HepG2 (cell line): ENCODE measurements around the gene SLC8A2. TPM values are rescaled to one million over a fixed set of nuclear protein-coding genes. Genes with fewer than 3 reads are reported as not detected.

Source experiments
- ATAC-seq: fragments of 200-7000 bp; cut with Tn5 transposase; 3 replicates; pipeline ENCODE4 v1.9.1; 2020; ENCODE audit warnings: mild to moderate bottlenecking, moderate library complexity
- BruUV-seq: library from RNA; stranded (reverse); fragments of 400-500 nt; replicated peaks from 2 replicates; lab custom pipeline; 2021; lab: Mats Ljungman, UMichigan
- CTCF ChIA-PET: fragments of 300-600 bp; formaldehyde crosslinking; extraction: SDS; loops from one replicate; lab custom pipeline; 2021; ENCODE audit warnings: low total read pairs, inconsistent platforms, low intra/inter-chr PET ratio; lab: Yijun Ruan, JAX
- POLR2A ChIA-PET: fragments of 350-600 bp; sonication (Branson Sonifier 250); formaldehyde crosslinking; loops from one replicate; lab custom pipeline; 2020; ENCODE audit warnings: antibody characterized with exemption, inconsistent platforms; lab: Yijun Ruan, JAX
- DNase-seq: peaks from one replicate; pipeline ENCODE4 v3.0.0-alpha.2; 2015; ENCODE audit warnings: low spot score
- FAIRE-seq: peaks from 3 replicates; lab custom pipeline; 2011; peaks lifted over from hg19 to GRCh38; lab: Jason Lieb, UNC
- H2AFZ ChIP-seq: one replicate; pipeline ENCODE4 v1.6.1; 2011; ENCODE audit warnings: low read length, inconsistent platforms
- H3K27ac ChIP-seq: fragments of 300-600 bp; 3 replicates; pipeline ENCODE4 v1.8.0; 2011; ENCODE audit warnings: mixed run types, mild to moderate bottlenecking, mixed read lengths, low read length, inconsistent platforms; ENCODE audit not compliant: insufficient read depth; ENCODE audit errors: extremely low read length
- H3K27me3 ChIP-seq, 2 experiments: fragments of 200-600 bp in 1 of 2; 2 replicates in 1 of 2; 3 replicates in 1 of 2; pipeline versions ENCODE4 v1.6.0 to v1.8.0; 2011; ENCODE audit warnings: low read length in 2 of 2, mild to moderate bottlenecking in 2 of 2, moderate library complexity in 2 of 2, inconsistent platforms in 1 of 2; ENCODE audit not compliant: insufficient read depth in 2 of 2, control insufficient read depth in 1 of 2
- H3K36me3 ChIP-seq, 2 experiments: fragments of 200-600 bp in 1 of 2; replicated peaks in 1 of 2; 2 replicates in 1 of 2; 3 replicates in 1 of 2; pipeline versions ENCODE4 v1.5.1 to v1.8.0; 2011; ENCODE audit warnings: low read length in 2 of 2, inconsistent platforms in 1 of 2; ENCODE audit not compliant: insufficient read depth in 2 of 2, control insufficient read depth in 1 of 2
- H3K4me1 ChIP-seq: 2 replicates; pipeline ENCODE4 v1.5.1; 2012; ENCODE audit warnings: low read length, inconsistent platforms; ENCODE audit not compliant: insufficient read depth
- H3K4me2 ChIP-seq: 2 replicates; pipeline ENCODE4 v1.6.0; 2011; ENCODE audit warnings: low read depth, low read length, inconsistent platforms
- H3K4me3 ChIP-seq, 3 experiments: fragments of 200-600 bp in 1 of 3; sonication (generic), shearing (Covaris generic) in 1 of 3; replicated peaks in 1 of 3; 2 replicates each; pipeline ENCODE4 v1.5.1; 2011 to 2016; ENCODE audit warnings: low read length in 3 of 3, inconsistent platforms in 2 of 3, low read depth in 2 of 3, mild to moderate bottlenecking in 2 of 3, control low read depth in 1 of 3, mixed read lengths in 1 of 3; ENCODE audit not compliant: insufficient read depth in 1 of 3
- H3K79me2 ChIP-seq: one replicate; pipeline ENCODE4 v1.6.1; 2011; ENCODE audit warnings: low read length, inconsistent platforms; ENCODE audit not compliant: insufficient read depth
- H3K9ac ChIP-seq: 2 replicates; pipeline ENCODE4 v1.6.0; 2011; ENCODE audit warnings: mild to moderate bottlenecking, low read depth, low read length, inconsistent platforms; ENCODE audit not compliant: insufficient read depth
- H3K9me3 ChIP-seq: 2 replicates; pipeline ENCODE4 v1.5.1; 2012; ENCODE audit warnings: mild to moderate bottlenecking, low read length
- H4K20me1 ChIP-seq: 2 replicates; pipeline ENCODE4 v1.6.0; 2011; ENCODE audit warnings: inconsistent platforms, mild to moderate bottlenecking, low read length, moderate library complexity; ENCODE audit not compliant: insufficient read depth
- AGO2 ChIP-seq: fragments of 200-400 bp; formaldehyde crosslinking; optimal IDR thresholded peaks from 2 replicates; pipeline ENCODE3; 2017; ENCODE audit warnings: mild to moderate bottlenecking, low read depth, low read length, moderate library complexity
- TAF1 ChIP-seq: sonication (generic); formaldehyde crosslinking; IDR thresholded peaks from 2 replicates; pipeline ENCODE4 v1.4.0; 2020; ENCODE audit warnings: missing genetic modification reagents
- THAP11 ChIP-seq: IDR thresholded peaks from 2 replicates; pipeline ENCODE4 v1.6.1; 2016; ENCODE audit warnings: missing biosample characterization, missing genetic modification reagents
- ZNF30 ChIP-seq: sonication (generic); formaldehyde crosslinking; IDR thresholded peaks from 2 replicates; pipeline ENCODE4 v1.5.0; 2020; ENCODE audit warnings: mild to moderate bottlenecking, missing genetic modification reagents
- ZNF7 ChIP-seq: IDR thresholded peaks from 2 replicates; pipeline ENCODE4 v1.6.1; 2016; ENCODE audit warnings: missing biosample characterization, missing genetic modification reagents
- ZSCAN20 ChIP-seq: sonication (generic); formaldehyde crosslinking; IDR thresholded peaks from 2 replicates; pipeline ENCODE4 v1.4.0; 2020; ENCODE audit warnings: missing genetic modification reagents, mild to moderate bottlenecking, borderline replicate concordance
- WGBS: methylation state at CpG from one replicate; pipeline ENCODE4 v1.1.6; 2017; ENCODE audit warnings: low lambda C conversion rate; 5-methylcytosine and 5-hydroxymethylcytosine counted together
- in situ Hi-C: cut with HindIII; loops from 2 replicates; pipeline ENCODE4 v1.10.0; 2017; ENCODE audit warnings: low pct_unique_long_range_greater_than_20kb; ENCODE audit not compliant: extremely low pct_ligation_motif_present
- intact Hi-C: fragments of 100-400 bp; cut with micrococcal nuclease; formaldehyde crosslinking; loops from one replicate; pipeline ENCODE4 v1.10.0; 2022; ENCODE audit not compliant: unreplicated experiment
- polyA plus RNA-seq, 8 experiments: library from polyadenylated mRNA; depleted of rRNA in 3 of 8; stranded (reverse) in 7 of 8; unstranded in 1 of 8; fragments of >200 nt; fragmentation: Illumina TruSeq in 4 of 8; extraction: Trizol in 4 of 8; gene quantifications; 2 replicates each; pipeline versions ENCODE4 v1.2.1 to v1.2.3, GENCODE V29; 2011 to 2016; ENCODE audit warnings: low read depth in 4 of 8, missing spikeins in 1 of 8, mixed read lengths in 1 of 8; ENCODE audit not compliant: insufficient read depth in 1 of 8
- total RNA-seq, 5 experiments: library from RNA; depleted of rRNA; stranded (reverse); fragments of >200 nt; fragmentation: Illumina TruSeq; extraction: Trizol; gene quantifications; 2 replicates each; pipeline ENCODE4 v1.2.3, GENCODE V29; 2016; ENCODE audit warnings: low read depth in 1 of 5
- TF ChIP-seq, protein P1 (sequence below): sonication (generic); formaldehyde crosslinking; IDR thresholded peaks from 2 replicates; pipeline ENCODE4 v1.4.0; 2020; ENCODE audit warnings: low read depth, missing genetic modification reagents
- TF ChIP-seq, protein P2 (sequence below): sonication (generic); formaldehyde crosslinking; IDR thresholded peaks from 2 replicates; pipeline ENCODE4 v1.4.0; 2020; ENCODE audit warnings: missing genetic modification reagents
- TF ChIP-seq, protein P3 (sequence below): sonication (generic); formaldehyde crosslinking; IDR thresholded peaks from 2 replicates; pipeline ENCODE4 v1.4.0; 2020; ENCODE audit warnings: missing genetic modification reagents, borderline replicate concordance
- TF ChIP-seq, protein P4 (sequence below): sonication (generic); formaldehyde crosslinking; conservative IDR thresholded peaks from 2 replicates; pipeline ENCODE4 v1.5.0; 2020; ENCODE audit warnings: missing genetic modification reagents
- TF ChIP-seq, protein P5 (sequence below): sonication (generic); formaldehyde crosslinking; IDR thresholded peaks from 2 replicates; pipeline ENCODE4 v1.8.0; 2022; ENCODE audit warnings: missing genetic modification reagents, low read depth, mild to moderate bottlenecking, borderline replicate concordance
- TF ChIP-seq, protein P6 (sequence below): sonication (generic); formaldehyde crosslinking; IDR thresholded peaks from 2 replicates; pipeline ENCODE4 v1.4.0; 2020; ENCODE audit warnings: missing genetic modification reagents, low read depth, mild to moderate bottlenecking, borderline replicate concordance

Gene SLC8A2
- total and polyA plus RNA-seq, 2 of the 13 experiments (the other 11 are each of a cell fraction or from before 2014, with no cell fraction given) = 0.02 TPM; not detected in 1

- intact Hi-C loops (no loop called here), in situ Hi-C loops (no loop called here)
- ChIA-PET POLR2A (no interaction called here), CTCF (no interaction called here)
- Histone ChIP-seq H3K27me3 (peaks cover 2 to 30% of the 10 kb centered on the region in 2 experiments; a peak in 4 of 5 replicates), H3K79me2 (no peaks in the 10 kb centered on the region), H3K9me3 (no peaks in the 10 kb centered on the region), H2AFZ (no peak overlapping the region), H3K4me1 (no peaks in the 10 kb centered on the region), H3K4me2 (no peak overlapping the region), H3K9ac (no peak overlapping the region), H3K36me3 (no peaks in the 10 kb centered on the region), H3K27ac (no peak overlapping the region), H3K4me3 (no peak overlapping the region), H4K20me1 (0 out of 2 replicates have a peak, but pooled peaks cover 6% of the 10 kb centered on the region)
- 62% methylated on average over 4 of the region's 4 CpGs for WGBS
- no TSS peak for BruUV-seq
- no peak for ATAC-seq
- DNase-seq = no peak
- FAIRE-seq = no peak
- TF ChIP-seq, protein P1, sequence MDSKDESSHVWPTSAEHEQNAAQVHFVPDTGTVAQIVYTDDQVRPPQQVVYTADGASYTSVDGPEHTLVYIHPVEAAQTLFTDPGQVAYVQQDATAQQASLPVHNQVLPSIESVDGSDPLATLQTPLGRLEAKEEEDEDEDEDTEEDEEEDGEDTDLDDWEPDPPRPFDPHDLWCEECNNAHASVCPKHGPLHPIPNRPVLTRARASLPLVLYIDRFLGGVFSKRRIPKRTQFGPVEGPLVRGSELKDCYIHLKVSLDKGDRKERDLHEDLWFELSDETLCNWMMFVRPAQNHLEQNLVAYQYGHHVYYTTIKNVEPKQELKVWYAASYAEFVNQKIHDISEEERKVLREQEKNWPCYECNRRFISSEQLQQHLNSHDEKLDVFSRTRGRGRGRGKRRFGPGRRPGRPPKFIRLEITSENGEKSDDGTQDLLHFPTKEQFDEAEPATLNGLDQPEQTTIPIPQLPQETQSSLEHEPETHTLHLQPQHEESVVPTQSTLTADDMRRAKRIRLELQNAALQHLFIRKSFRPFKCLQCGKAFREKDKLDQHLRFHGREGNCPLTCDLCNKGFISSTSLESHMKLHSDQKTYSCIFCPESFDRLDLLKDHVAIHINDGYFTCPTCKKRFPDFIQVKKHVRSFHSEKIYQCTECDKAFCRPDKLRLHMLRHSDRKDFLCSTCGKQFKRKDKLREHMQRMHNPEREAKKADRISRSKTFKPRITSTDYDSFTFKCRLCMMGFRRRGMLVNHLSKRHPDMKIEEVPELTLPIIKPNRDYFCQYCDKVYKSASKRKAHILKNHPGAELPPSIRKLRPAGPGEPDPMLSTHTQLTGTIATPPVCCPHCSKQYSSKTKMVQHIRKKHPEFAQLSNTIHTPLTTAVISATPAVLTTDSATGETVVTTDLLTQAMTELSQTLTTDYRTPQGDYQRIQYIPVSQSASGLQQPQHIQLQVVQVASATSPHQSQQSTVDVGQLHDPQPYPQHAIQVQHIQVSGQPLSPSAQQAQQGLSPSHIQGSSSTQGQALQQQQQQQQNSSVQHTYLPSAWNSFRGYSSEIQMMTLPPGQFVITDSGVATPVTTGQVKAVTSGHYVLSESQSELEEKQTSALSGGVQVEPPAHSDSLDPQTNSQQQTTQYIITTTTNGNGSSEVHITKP (CRISPR knock-in tag) = no peak
- TF ChIP-seq THAP11 (no peak), TAF1 (no peak), ZNF30 (CRISPR knock-in tag) (no peak), ZNF7 (CRISPR knock-in tag) (no peak), ZSCAN20 (CRISPR knock-in tag) (no peak), AGO2 (no peak)
- TF ChIP-seq, protein P2, sequence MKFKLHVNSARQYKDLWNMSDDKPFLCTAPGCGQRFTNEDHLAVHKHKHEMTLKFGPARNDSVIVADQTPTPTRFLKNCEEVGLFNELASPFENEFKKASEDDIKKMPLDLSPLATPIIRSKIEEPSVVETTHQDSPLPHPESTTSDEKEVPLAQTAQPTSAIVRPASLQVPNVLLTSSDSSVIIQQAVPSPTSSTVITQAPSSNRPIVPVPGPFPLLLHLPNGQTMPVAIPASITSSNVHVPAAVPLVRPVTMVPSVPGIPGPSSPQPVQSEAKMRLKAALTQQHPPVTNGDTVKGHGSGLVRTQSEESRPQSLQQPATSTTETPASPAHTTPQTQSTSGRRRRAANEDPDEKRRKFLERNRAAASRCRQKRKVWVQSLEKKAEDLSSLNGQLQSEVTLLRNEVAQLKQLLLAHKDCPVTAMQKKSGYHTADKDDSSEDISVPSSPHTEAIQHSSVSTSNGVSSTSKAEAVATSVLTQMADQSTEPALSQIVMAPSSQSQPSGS (CRISPR knock-in tag) = no peak
- TF ChIP-seq, protein P3, sequence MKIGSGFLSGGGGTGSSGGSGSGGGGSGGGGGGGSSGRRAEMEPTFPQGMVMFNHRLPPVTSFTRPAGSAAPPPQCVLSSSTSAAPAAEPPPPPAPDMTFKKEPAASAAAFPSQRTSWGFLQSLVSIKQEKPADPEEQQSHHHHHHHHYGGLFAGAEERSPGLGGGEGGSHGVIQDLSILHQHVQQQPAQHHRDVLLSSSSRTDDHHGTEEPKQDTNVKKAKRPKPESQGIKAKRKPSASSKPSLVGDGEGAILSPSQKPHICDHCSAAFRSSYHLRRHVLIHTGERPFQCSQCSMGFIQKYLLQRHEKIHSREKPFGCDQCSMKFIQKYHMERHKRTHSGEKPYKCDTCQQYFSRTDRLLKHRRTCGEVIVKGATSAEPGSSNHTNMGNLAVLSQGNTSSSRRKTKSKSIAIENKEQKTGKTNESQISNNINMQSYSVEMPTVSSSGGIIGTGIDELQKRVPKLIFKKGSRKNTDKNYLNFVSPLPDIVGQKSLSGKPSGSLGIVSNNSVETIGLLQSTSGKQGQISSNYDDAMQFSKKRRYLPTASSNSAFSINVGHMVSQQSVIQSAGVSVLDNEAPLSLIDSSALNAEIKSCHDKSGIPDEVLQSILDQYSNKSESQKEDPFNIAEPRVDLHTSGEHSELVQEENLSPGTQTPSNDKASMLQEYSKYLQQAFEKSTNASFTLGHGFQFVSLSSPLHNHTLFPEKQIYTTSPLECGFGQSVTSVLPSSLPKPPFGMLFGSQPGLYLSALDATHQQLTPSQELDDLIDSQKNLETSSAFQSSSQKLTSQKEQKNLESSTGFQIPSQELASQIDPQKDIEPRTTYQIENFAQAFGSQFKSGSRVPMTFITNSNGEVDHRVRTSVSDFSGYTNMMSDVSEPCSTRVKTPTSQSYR (CRISPR knock-in tag) = no peak
- TF ChIP-seq, protein P4, sequence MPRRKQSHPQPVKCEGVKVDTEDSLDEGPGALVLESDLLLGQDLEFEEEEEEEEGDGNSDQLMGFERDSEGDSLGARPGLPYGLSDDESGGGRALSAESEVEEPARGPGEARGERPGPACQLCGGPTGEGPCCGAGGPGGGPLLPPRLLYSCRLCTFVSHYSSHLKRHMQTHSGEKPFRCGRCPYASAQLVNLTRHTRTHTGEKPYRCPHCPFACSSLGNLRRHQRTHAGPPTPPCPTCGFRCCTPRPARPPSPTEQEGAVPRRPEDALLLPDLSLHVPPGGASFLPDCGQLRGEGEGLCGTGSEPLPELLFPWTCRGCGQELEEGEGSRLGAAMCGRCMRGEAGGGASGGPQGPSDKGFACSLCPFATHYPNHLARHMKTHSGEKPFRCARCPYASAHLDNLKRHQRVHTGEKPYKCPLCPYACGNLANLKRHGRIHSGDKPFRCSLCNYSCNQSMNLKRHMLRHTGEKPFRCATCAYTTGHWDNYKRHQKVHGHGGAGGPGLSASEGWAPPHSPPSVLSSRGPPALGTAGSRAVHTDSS (CRISPR knock-in tag) = no peak
- TF ChIP-seq, protein P5, sequence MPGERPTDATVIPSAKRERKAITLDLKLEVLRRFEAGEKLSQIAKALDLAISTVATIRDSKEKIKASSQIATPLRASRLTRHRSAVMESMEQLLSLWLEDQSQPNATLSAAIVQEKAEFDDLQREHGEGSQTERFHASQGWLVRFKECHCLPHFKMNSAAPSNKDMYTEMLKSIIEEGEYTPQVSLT (CRISPR knock-in tag) = no peak
- TF ChIP-seq, protein P6, sequence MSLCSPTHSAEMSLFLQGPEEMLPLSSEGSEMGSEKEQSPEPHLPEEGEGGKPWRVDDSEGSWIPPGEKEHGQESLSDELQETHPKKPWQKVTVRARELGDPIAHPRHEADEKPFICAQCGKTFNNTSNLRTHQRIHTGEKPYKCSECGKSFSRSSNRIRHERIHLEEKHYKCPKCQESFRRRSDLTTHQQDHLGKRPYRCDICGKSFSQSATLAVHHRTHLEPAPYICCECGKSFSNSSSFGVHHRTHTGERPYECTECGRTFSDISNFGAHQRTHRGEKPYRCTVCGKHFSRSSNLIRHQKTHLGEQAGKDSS (CRISPR knock-in tag) = no peak
Measured at GRCh38 chr19:47405197-47405550, 66.5 kb downstream of the SLC8A2 start.
